Ishikawa (cell line): ENCODE measurements around the gene PDCD4.

Source experiments
- CEBPB ChIP-seq: IDR thresholded peaks from 2 replicates; pipeline ENCODE4 v1.6.1; 2012
- CREB1 ChIP-seq: IDR thresholded peaks from 2 replicates; pipeline ENCODE4 v1.6.1; 2012; ENCODE audit warnings: low read depth
- EGR1 ChIP-seq: IDR thresholded peaks from 2 replicates; pipeline ENCODE4 v1.6.1; 2012
- EP300 ChIP-seq: IDR thresholded peaks from 2 replicates; pipeline ENCODE4 v1.6.1; 2012; ENCODE audit warnings: borderline replicate concordance
- FOXM1 ChIP-seq: IDR thresholded peaks from 2 replicates; pipeline ENCODE4 v1.6.1; 2012; ENCODE audit warnings: low read depth, borderline replicate concordance
- MAX ChIP-seq: IDR thresholded peaks from 2 replicates; pipeline ENCODE4 v1.6.1; 2012
- NFIC ChIP-seq: IDR thresholded peaks from 2 replicates; pipeline ENCODE4 v1.6.1; 2012
- RAD21 ChIP-seq: IDR thresholded peaks from 2 replicates; pipeline ENCODE4 v1.6.1; 2012; ENCODE audit warnings: low read depth
- REST ChIP-seq: IDR thresholded peaks from 2 replicates; pipeline ENCODE4 v1.6.1; 2012; ENCODE audit warnings: low read depth, mild to moderate bottlenecking
- TAF1 ChIP-seq: IDR thresholded peaks from 2 replicates; pipeline ENCODE4 v1.6.1; 2012; ENCODE audit warnings: low read depth, mild to moderate bottlenecking
- TCF12 ChIP-seq: IDR thresholded peaks from 2 replicates; pipeline ENCODE4 v1.6.1; 2012; ENCODE audit warnings: low read depth
- TEAD4 ChIP-seq: IDR thresholded peaks from 2 replicates; pipeline ENCODE4 v1.6.1; 2012
- YY1 ChIP-seq: IDR thresholded peaks from 2 replicates; pipeline ENCODE4 v1.6.1; 2012; ENCODE audit warnings: low read depth
- ZBTB7A ChIP-seq: IDR thresholded peaks from 2 replicates; pipeline ENCODE4 v1.6.1; 2012; ENCODE audit warnings: low read depth
- TF ChIP-seq, protein P1 (sequence below): IDR thresholded peaks from 2 replicates; pipeline ENCODE4 v1.6.1; 2012

The PDCD4 gene

GRCh38 chr10:110847374-110847773 lies 24.4 kb upstream of the PDCD4 start:
- no peak for TF ChIP-seq RAD21

GRCh38 chr10:110848106-110848505 lies 23.6 kb upstream of the PDCD4 start:
- TF ChIP-seq CEBPB (no peak), NFIC (no peak), TAF1 (no peak), FOXM1 (no peak)

- TF ChIP-seq FOXM1: no peak
- TF ChIP-seq CEBPB: no peak
- no peak for TF ChIP-seq REST
- TF ChIP-seq ZBTB7A: no peak
- no peak for TF ChIP-seq TCF12
- no peak for TF ChIP-seq MAX
- TF ChIP-seq TEAD4: no peak
- TF ChIP-seq, protein P1, sequence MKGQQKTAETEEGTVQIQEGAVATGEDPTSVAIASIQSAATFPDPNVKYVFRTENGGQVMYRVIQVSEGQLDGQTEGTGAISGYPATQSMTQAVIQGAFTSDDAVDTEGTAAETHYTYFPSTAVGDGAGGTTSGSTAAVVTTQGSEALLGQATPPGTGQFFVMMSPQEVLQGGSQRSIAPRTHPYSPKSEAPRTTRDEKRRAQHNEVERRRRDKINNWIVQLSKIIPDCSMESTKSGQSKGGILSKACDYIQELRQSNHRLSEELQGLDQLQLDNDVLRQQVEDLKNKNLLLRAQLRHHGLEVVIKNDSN: no peak
- no peak for TF ChIP-seq YY1
- no peak for TF ChIP-seq RAD21
- TF ChIP-seq TAF1: no peak
These were observed 21.6 kb upstream of the PDCD4 start for GRCh38 chr10:110850099-110850498.

GRCh38 chr10:110851020-110851612 lies 20.6 kb upstream of the PDCD4 start:
- no peak for TF ChIP-seq CEBPB
- TF ChIP-seq EP300: no peak
- TF ChIP-seq RAD21: no peak
- no peak for TF ChIP-seq REST
- TF ChIP-seq TCF12: no peak
- no peak for TF ChIP-seq MAX
- TF ChIP-seq YY1: no peak
- no peak for TF ChIP-seq FOXM1
- no peak for TF ChIP-seq ZBTB7A
- no peak for TF ChIP-seq EGR1
- no peak for TF ChIP-seq TEAD4
- no peak for TF ChIP-seq CREB1
- no peak for TF ChIP-seq TAF1
- TF ChIP-seq, protein P1: no peak
- TF ChIP-seq NFIC: no peak

DNA sequence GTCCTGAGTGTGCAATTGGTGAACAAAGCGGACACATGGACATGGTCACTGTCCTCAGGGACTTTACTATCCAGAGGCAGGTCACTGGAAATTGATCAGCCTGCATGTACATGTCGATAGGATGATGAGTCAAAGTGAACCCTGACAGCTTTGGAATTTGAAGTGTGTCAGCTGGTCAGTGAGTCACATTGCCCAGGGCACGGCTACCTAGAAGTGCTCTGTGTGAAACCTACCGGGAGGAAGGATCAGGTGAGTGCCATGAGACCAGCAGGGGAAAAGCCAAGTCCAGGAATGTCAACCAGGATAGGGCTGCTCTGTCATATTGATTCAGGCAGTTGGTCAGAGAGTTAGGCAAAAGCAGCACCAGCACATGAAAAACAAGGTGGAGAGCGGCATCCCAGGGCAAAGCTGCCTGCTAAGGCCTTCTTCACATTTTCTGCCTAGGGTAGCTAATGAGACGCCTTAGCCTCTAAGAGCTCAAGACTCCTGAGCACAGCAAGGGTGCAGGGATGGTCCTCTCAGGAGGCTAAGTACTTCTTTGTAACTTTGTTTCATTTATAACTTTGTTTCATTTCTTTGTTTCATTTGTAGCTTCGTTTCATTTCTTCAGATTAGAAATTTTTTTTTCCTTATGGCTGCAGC lies 19.4 kb upstream of the PDCD4 start:
- no peak for TF ChIP-seq EP300
- TF ChIP-seq, protein P1: peak; percentile 39; the same call in 1 of the 2 replicates

DNA sequence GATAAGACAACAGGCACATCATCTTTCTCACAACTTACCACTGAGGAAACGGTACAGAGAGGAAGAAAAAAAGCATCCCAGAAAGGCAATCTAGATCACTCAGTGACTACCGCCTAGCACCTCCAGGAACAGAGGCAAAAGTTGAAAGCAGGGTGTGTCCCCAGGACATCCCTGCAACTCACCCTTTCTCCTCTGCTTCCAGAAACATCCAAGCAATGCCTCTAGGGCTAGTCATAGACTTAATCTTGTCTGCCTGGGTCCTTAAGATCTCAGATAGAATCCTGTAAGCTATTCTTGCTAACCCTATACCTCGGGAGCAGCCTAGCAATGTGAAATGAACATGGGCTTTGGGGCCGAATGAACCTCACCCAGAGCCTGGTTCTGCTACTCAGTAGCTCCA lies 18.8 kb upstream of the PDCD4 start:
- no peak for TF ChIP-seq ZBTB7A
